H1 (cell line): ENCODE measurements around the gene TTC22. TPM values are rescaled to one million over a fixed set of nuclear protein-coding genes. Genes with fewer than 3 reads are reported as not detected.

Source experiments
- KDM4A ChIP-seq: IDR thresholded peaks from one replicate; pipeline ENCODE4 v1.7.1; 2012; ENCODE audit warnings: low read depth, mild to moderate bottlenecking, moderate library complexity, low read length, inconsistent platforms; ENCODE audit not compliant: severe bottlenecking
- YY1 ChIP-seq: IDR thresholded peaks from 2 replicates; pipeline ENCODE4 v1.6.1; 2011; ENCODE audit warnings: low read depth, mild to moderate bottlenecking, low read length
- polyA plus RNA-seq, 7 experiments: library from polyadenylated mRNA; depleted of rRNA in 3 of 7; stranded (reverse) in 5 of 7; unstranded in 2 of 7; fragments of >200 nt in 5 of 7; fragments of 200-250 nt in 2 of 7; gene quantifications; 1 replicate in 5 of 7; 2 replicates in 1 of 7; 4 replicates in 1 of 7; pipeline versions ENCODE4 v1.2.1 to v1.2.3, GENCODE V29; 2011 to 2013; ENCODE audit warnings: missing spikeins in 2 of 7, mixed read lengths in 2 of 7
- total RNA-seq: library from RNA; stranded (reverse); fragmentation: NEBNext Ultra II Directional; extraction: Animal tissue kit (Norgen Biotek cat#: 25700); gene quantifications from 2 replicates; pipeline ENCODE4 v1.2.1, GENCODE V29; 2021
- TF ChIP-seq, protein P1 (sequence below): IDR thresholded peaks from 2 replicates; pipeline ENCODE4 v1.6.1; 2011; ENCODE audit warnings: low read length, improper control_type of control experiment

TTC22 gene
- total and polyA plus RNA-seq, 2 of the 8 experiments (the other 6 are each of a cell fraction or from before 2014, with no cell fraction given), result 1.00 to 1.6 TPM

DNA sequence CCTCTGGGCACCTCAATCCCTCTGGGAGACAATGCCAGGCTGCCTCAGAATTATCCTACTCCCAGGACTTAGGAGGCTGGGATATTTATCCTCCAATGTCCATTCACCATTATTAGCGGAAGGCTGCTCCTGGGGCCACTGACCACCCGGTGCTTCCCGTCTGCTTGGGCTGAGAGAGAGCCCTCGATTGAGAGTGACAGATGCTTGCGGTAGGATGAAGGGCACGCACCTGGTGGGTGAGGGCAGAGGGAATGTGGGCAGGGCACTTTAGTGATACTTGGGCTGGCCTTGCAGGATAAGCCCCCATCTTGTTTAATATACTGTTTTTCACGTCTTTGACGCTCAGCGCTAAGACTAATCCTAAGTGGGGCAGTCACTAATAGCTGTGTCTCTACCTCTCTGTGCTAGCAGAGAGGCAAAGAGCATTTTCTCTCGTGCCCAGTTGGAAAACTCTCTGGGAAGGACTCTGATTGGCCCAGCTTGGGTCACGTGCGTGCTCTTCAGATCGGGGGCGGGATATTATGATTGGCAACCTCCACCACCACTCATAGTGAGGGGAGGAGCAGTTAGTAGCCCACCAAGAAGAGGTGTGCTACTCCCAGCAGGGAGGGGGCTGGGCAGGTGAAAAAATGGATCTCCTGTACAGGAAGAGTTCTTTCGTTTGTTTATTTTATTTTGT lies 26.2 kb downstream of the TTC22 start (continued):
- TF ChIP-seq YY1, result no peak
- TF ChIP-seq, protein P1, sequence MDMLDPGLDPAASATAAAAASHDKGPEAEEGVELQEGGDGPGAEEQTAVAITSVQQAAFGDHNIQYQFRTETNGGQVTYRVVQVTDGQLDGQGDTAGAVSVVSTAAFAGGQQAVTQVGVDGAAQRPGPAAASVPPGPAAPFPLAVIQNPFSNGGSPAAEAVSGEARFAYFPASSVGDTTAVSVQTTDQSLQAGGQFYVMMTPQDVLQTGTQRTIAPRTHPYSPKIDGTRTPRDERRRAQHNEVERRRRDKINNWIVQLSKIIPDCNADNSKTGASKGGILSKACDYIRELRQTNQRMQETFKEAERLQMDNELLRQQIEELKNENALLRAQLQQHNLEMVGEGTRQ, result peak; percentile 91
- TF ChIP-seq KDM4A, result no peak
